PC-9 (cell line): ENCODE results near the gene DDO. TPM values are rescaled to one million over a fixed set of nuclear protein-coding genes. Genes with fewer than 3 reads are reported as not detected.

ENCODE experiments used
- BruUV-seq: library from RNA; stranded (reverse); fragments of 400-500 nt; replicated peaks from 2 replicates; lab custom pipeline; 2021; lab: Mats Ljungman, UMichigan
- CTCF ChIA-PET: fragments of 300-600 bp; sonication (Branson Sonifier 250); formaldehyde crosslinking; loops from one replicate; lab custom pipeline; 2022; ENCODE audit warnings: antibody characterized with exemption; lab: Charles Lee
- POLR2A ChIA-PET: fragments of 300-600 bp; sonication (Branson Sonifier 250); formaldehyde crosslinking; loops from one replicate; lab custom pipeline; 2022; ENCODE audit warnings: antibody characterized with exemption; ENCODE audit not compliant: unreplicated experiment; lab: Charles Lee
- DNase-seq, 2 experiments: peaks; one replicate each; pipeline versions ENCODE4 v3.0.0 to v3.0.0-alpha.2; 2015 to 2022; ENCODE audit warnings: mixed read lengths in 1 of 2
- H2AFZ ChIP-seq: fragments of 200-600 bp; sonication (generic); 2 replicates; pipeline ENCODE4 v1.8.1; 2017; ENCODE audit warnings: antibody characterized with exemption
- H3F3A ChIP-seq: fragments of 200-600 bp; sonication (generic); 2 replicates; pipeline ENCODE4 v1.8.1; 2017; ENCODE audit warnings: antibody characterized with exemption, mild to moderate bottlenecking, low read depth; ENCODE audit not compliant: insufficient read depth
- H3K27ac ChIP-seq: fragments of 200-600 bp; sonication (generic); 2 replicates; pipeline ENCODE4 v1.6.1; 2016; ENCODE audit warnings: mixed run types
- H3K27me3 ChIP-seq: fragments of 200-600 bp; sonication (generic); 2 replicates; pipeline ENCODE4 v1.6.1; 2016; ENCODE audit warnings: low read depth, mixed run types; ENCODE audit not compliant: insufficient read depth
- H3K36me3 ChIP-seq: fragments of 200-600 bp; sonication (generic); 2 replicates; pipeline ENCODE4 v1.6.1; 2016; ENCODE audit warnings: low read depth, mixed run types
- H3K4me1 ChIP-seq: fragments of 200-600 bp; sonication (generic); replicated peaks from 2 replicates; pipeline ENCODE4 v1.6.1; 2016; ENCODE audit warnings: mixed run types; ENCODE audit not compliant: insufficient read depth
- H3K4me2 ChIP-seq: fragments of 200-600 bp; sonication (generic); 2 replicates; pipeline ENCODE4 v1.6.1; 2017; ENCODE audit warnings: mixed run types
- H3K4me3 ChIP-seq: fragments of 200-600 bp; sonication (generic); 2 replicates; pipeline ENCODE4 v1.6.1; 2016; ENCODE audit warnings: mixed run types
- H3K79me2 ChIP-seq: fragments of 200-600 bp; sonication (generic); 2 replicates; pipeline ENCODE4 v1.6.1; 2017; ENCODE audit warnings: low read depth, mixed run types
- H3K9me2 ChIP-seq: fragments of 200-600 bp; sonication (generic); 2 replicates; pipeline ENCODE4 v1.8.1; 2017; ENCODE audit warnings: mild to moderate bottlenecking; ENCODE audit not compliant: insufficient read depth
- H3K9me3 ChIP-seq: fragments of 200-600 bp; sonication (generic); 2 replicates; pipeline ENCODE4 v1.8.1; 2016; ENCODE audit warnings: low read depth; ENCODE audit not compliant: insufficient read depth
- H4K20me1 ChIP-seq: fragments of 200-600 bp; sonication (generic); 2 replicates; pipeline ENCODE4 v1.8.1; 2017; ENCODE audit not compliant: insufficient read depth
- CTCF ChIP-seq: fragments of 200-600 bp; sonication (generic); conservative IDR thresholded peaks from 2 replicates; pipeline ENCODE4 v1.6.1; 2017; ENCODE audit warnings: mixed run types, antibody characterized with exemption, mild to moderate bottlenecking, moderate library complexity
- EZH2 ChIP-seq: fragments of 200-600 bp; sonication (generic); IDR thresholded peaks from 2 replicates; pipeline ENCODE4 v1.8.0; 2017; ENCODE audit warnings: antibody characterized with exemption, low read depth
- intact Hi-C: fragments of 100-400 bp; cut with micrococcal nuclease; formaldehyde crosslinking; loops from one replicate; pipeline ENCODE4 v1.10.0; 2022; ENCODE audit not compliant: unreplicated experiment
- total RNA-seq: library from RNA; stranded (reverse); gene quantifications from 2 replicates; pipeline ENCODE4 v1.2.3, GENCODE V29; 2021

DDO gene
- total RNA-seq, 1 experiment from 2014 or later, result 3.6 TPM

- BruUV-seq, result no TSS peak
- intact Hi-C loops, result no loop called here
- H3K4me3 ChIP-seq, result no peak overlapping the region
Measured at GRCh38 chr6:110400208-110400607, 15.2 kb downstream of the DDO start.

GRCh38 chr6:110399219-110400071, 15.9 kb downstream of the DDO start:
- no peak overlapping the region for H3K27ac ChIP-seq
- H3K9me3 ChIP-seq, result no peaks in the 10 kb centered on the region
- peak; percentile 7 to 17 for DNase-seq
- no peaks in the 10 kb centered on the region for H3K4me1 ChIP-seq
- H3K4me2 ChIP-seq, result no peak overlapping the region
- no peak overlapping the region for H2AFZ ChIP-seq
- no peaks in the 10 kb centered on the region for H3F3A ChIP-seq
- no peak for TF ChIP-seq EZH2
- no peak for TF ChIP-seq CTCF
- H4K20me1 ChIP-seq, result no peaks in the 10 kb centered on the region
- H3K27me3 ChIP-seq, result no peaks in the 10 kb centered on the region
- H3K9me2 ChIP-seq, result no peaks in the 10 kb centered on the region
- H3K4me3 ChIP-seq, result no peak overlapping the region
- CTCF ChIA-PET, result interaction anchor here (0.6 kb wide), 1 partner anchor 102 kb away, joined by 3 read pairs; no protein-coding TSS in a partner anchor
- POLR2A ChIA-PET, result no interaction called here
- H3K79me2 ChIP-seq, result no peaks in the 10 kb centered on the region
- BruUV-seq, result no TSS peak
- no peaks in the 10 kb centered on the region for H3K36me3 ChIP-seq
- intact Hi-C loops, result no loop called here

More at GRCh38 chr6:110400208-110400607, 15.2 kb downstream of the DDO start:
- DNase-seq, result peak in 1 of 2 experiments; percentile 13
- TF ChIP-seq EZH2, result no peak
- no peak for TF ChIP-seq CTCF
- Histone ChIP-seq H3K4me1 (no peaks in the 10 kb centered on the region), H3K9me3 (no peaks in the 10 kb centered on the region), H2AFZ (no peak overlapping the region), H3K36me3 (no peaks in the 10 kb centered on the region), H3K4me2 (no peak overlapping the region), H3K27me3 (no peaks in the 10 kb centered on the region), H4K20me1 (no peaks in the 10 kb centered on the region), H3K9me2 (no peaks in the 10 kb centered on the region), H3K27ac (no peak overlapping the region), H3K79me2 (no peaks in the 10 kb centered on the region), H3F3A (no peaks in the 10 kb centered on the region)
- CTCF ChIA-PET, result interaction anchor here (0.6 kb wide), 1 partner anchor 101 kb away, joined by 3 read pairs; no protein-coding TSS in a partner anchor
- POLR2A ChIA-PET, result no interaction called here

- H3K9me3 ChIP-seq, result no peaks in the 10 kb centered on the region
- H3K36me3 ChIP-seq, result no peaks in the 10 kb centered on the region
- TF ChIP-seq EZH2 (no peak), CTCF (no peak)
- no peaks in the 10 kb centered on the region for H3K9me2 ChIP-seq
- no TSS peak for BruUV-seq
- POLR2A ChIA-PET, result no interaction called here
- no peaks in the 10 kb centered on the region for H3K79me2 ChIP-seq
- H3K4me2 ChIP-seq, result no peak overlapping the region
- H4K20me1 ChIP-seq, result no peaks in the 10 kb centered on the region
- no peaks in the 10 kb centered on the region for H3F3A ChIP-seq
- no peak overlapping the region for H3K4me3 ChIP-seq
- no peaks in the 10 kb centered on the region for H3K27me3 ChIP-seq
- CTCF ChIA-PET, result no interaction called here
- no peaks in the 10 kb centered on the region for H3K4me1 ChIP-seq
- peak in 1 of 2 experiments; percentile 6 for DNase-seq
- intact Hi-C loops, result no loop called here
- H3K27ac ChIP-seq, result no peak overlapping the region
- H2AFZ ChIP-seq, result no peak overlapping the region
Measured at GRCh38 chr6:110398778-110399177, 16.6 kb downstream of the DDO start.
